GM23248 (cell line): Measurements from ENCODE around the gene CTPS2.

Experiments
- EZH2 ChIP-seq: fragments of 200-600 bp; sonication (generic); IDR thresholded peaks from 2 replicates; pipeline ENCODE4 v1.6.1; 2018; ENCODE audit warnings: antibody characterized with exemption, mild to moderate bottlenecking; ENCODE audit not compliant: insufficient read depth, poor library complexity, severe bottlenecking
- EZH2phosphoT487 ChIP-seq: fragments of 200-600 bp; sonication (generic); IDR thresholded peaks from 2 replicates; pipeline ENCODE4 v1.6.1; 2018; ENCODE audit warnings: antibody characterized with exemption, moderate library complexity, mild to moderate bottlenecking, low read depth; ENCODE audit not compliant: insufficient read depth

DNA sequence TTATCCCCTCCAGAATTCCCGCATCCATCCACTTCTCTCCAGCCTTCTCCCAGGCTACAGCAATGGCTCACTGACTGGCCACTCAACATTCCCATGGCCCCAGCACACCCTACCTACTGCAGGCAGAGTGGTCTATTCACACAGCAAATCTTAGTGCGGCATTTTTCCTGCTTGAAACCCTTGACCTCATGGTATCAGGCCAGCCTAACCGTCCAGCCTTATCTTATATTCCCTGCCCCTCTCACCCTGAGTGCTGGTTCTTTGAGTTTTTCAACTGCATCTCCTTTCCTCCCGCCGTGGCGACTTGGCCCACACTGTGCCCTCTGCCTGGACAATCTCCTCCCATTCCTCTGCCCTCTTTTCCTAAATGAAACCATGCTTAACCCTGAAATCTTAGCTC is 72.5 kb downstream of the CTPS2 start:
- TF ChIP-seq EZH2phosphoT487 (no peak), EZH2 (no peak)
